HG03045 (cell line): ENCODE data around the gene M6PR.
A peak's percentile ranks its signal among the peaks of the same experiment; 100 is the strongest.
"Not testable (repeated sequence)": the region's sequence is repeated elsewhere in the genome, so short reads cannot be mapped to it uniquely, and the experiment has no call there.

ENCODE experiments used
- ATAC-seq: cut with Tn5 transposase; IDR thresholded peaks from one replicate; pipeline ENCODE4 v1.9.1; 2021; ENCODE audit warnings: mild to moderate bottlenecking, moderate library complexity; ENCODE audit not compliant: unreplicated experiment

The M6PR gene

GRCh38 chr12:8951744-8952143 lies 2.3 kb upstream of the M6PR start:
- no peak for ATAC-seq

DNA sequence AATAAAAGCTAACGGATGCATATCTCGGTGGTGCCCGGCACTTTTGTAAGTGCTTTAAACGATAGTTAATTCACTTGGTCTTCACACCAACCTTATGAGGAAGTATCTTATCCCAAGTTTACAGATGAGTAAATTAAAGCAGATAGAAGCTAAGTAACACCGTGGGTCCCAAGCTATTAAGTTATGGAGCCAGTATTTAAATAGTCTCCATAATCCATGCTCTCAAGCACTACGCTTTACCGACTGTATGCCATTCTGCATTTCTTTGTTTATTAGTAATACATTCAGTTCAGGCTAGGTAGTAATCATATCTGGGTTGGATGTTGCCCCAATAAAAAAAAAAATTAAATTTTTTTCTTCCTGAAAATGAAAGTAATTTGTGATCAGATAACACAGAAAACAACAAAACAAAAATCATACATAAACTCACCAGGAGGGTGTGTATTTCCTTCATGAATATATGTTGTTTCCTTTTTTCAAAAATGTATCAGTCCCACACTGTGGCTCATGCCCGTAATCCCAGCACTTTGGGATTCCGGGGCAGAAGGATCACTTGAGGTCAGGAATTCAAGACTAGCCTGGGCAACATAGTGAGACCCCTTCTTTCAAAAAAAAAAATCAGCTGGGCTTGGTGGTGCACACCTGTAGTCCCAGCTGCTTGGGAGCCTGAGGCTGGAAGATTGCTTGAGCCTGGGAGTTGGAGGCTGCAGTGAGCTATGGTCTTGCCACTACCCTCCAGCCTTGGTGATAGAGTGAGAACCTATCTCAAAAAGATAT lies 1.4 kb upstream of the M6PR start:
- ATAC-seq: no peak

DNA sequence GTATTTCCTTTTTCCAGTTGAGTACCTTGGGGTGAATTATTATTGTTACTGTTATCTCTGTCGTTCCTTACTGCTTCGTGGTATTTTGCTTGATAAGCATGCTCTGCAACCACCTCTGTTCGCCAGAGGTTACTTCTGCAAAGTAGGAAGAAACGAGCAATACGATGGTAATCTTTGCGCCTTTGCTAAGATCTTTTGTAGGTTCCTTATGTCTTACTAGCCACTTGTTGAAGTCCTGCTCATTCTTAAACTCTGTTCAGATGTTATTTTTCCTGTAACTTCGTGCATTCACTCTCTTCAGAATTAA lies 729 bp upstream of the M6PR start:
- ATAC-seq: peak; percentile 12

GRCh38 chr12:8948701-8949341 lies 624 bp downstream of the M6PR start:
- ATAC-seq: no peak

GRCh38 chr12:8947737-8948136 lies 1.7 kb downstream of the M6PR start:
- ATAC-seq: no peak

GRCh38 chr12:8946733-8947132 lies 2.7 kb downstream of the M6PR start:
- no peak for ATAC-seq

GRCh38 chr12:8943565-8944186 lies 5.8 kb downstream of the M6PR start:
- no peak for ATAC-seq

DNA sequence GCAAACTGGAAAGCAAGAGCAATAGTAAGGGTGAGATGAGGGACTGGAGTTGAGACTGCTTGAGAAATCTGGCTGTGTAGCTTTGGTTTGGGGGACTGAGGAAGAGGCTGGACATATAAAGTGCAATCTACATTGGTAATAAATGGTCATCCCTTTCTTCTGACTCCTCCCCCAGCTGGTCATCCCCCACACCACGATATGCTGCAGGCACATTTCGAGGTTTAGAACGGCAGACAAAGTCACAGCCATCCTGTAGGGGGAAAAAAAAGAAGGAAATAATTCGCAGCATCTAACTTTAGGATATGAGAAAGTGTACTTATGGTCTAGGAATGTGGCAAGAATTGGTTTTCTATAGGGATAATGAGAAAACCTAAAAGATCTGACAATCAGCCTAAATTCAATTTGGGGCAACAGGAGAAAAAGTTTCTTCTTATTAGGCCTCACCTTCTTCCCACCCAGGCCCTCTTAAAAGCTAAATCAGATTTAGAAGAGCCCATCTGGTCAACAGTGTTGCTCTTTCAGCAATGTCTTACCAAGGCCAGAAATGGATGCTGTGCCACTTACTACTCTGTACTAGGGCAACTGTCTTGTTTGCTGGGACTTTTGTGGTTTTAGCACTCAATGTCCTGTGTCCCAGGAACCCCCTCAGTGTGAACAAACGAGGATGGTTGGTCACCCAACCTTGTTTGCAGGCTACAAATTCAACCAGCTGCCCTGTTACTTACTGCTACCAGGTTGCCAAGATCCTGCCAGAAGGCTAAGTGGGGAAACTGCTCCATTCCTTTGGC lies 7.6 kb downstream of the M6PR start:
- ATAC-seq: no peak

DNA sequence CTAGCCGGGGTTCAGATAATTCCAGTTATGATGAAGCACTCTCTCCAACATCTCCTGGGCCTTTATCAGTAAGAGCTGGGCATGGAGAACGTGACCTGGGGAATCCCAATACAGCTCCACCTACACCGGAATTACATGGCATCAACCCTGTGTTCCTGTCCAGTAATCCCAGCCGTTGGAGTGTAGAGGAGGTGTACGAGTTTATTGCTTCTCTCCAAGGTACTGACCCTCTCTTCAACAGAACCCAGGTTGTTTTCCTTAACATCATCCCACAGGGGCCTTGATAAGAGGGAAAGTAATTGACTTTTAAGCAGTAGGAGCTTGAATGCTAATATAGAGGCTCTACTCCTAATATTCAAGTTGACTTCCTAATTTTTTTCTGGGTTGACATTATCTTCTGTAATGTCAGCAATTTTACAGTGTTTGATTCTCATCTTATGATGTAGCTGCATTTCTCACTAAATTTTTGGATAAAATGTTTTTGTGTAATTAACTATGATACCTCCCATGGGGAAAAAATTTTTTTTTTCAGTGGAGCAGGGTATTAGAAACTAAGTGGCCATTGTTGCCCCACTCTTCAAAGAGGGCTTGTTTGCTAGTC lies 11.5 kb downstream of the M6PR start:
- not testable (repeated sequence) for ATAC-seq

DNA sequence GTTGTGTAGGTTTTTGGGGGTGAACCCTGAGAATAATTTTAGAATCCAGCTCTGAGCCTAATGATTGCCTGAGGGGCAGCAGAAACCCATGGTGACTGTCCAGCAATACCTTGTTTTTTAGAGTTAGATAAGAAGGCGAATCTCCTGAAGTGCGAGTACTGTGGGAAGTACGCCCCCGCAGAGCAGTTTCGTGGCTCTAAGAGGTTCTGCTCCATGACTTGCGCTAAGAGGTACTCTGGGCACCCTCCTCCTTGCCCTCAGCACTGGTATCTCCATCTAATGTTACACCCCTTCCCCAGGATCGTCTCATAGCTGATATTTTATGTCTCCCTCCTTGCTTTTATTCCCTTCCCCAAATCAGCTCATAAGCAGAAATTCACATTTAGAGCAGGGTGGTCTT lies 12.7 kb downstream of the M6PR start:
- ATAC-seq: no peak

- not testable (repeated sequence) for ATAC-seq
Observed at GRCh38 chr12:8934080-8934479, 15.4 kb downstream of the M6PR start.

GRCh38 chr12:8932464-8932863 lies 17.0 kb downstream of the M6PR start:
- not testable (repeated sequence) for ATAC-seq

DNA sequence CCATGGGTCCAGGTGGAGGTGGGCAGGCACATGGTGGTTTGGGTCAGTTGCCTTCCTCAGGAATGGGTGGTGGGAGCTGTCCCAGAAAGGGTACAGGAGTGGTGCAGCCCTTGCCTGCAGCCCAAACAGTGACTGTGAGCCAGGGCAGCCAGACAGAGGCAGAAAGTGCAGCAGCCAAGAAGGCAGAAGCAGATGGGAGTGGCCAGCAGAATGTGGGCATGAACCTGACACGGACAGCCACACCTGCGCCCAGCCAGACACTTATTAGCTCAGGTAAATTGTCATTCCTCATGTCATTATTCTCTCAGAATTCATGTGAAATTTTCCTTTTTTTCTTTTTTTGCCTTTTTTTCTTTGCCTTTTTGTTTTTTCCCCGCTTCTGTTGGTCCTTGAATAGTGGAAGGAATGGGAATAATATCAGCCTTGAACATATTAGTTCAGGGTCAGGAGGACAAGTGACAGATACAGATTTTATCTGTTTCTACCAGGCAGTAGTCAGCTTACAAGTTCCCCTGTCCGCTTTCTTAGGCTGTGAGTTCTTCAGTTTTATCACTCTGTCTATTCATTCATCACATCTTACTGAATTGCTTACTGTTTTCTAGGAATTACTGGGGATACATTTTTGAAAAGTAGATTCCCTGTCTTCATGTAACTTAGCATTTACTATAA lies 18.7 kb downstream of the M6PR start:
- not testable (repeated sequence) for ATAC-seq

- no peak for ATAC-seq
Observed at GRCh38 chr12:8922544-8922943, 26.9 kb downstream of the M6PR start.

DNA sequence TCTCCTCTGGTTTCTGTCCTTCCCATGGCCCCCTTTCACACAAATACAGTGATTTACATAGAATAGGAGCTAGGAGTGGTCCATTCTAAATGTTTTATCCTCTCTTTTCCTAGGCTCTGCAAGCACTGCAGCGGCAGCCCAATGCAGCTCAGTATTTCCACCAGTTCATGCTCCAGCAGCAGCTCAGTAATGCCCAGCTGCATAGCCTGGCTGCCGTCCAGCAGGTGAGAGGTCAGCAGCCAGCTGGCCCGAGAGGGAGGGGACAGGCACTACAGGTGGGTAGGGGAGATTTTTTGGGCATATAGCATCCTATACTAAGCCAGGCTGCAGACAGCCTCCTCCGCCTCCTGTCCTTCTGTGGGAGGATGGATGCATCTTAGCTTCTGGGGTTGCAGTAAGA lies 29.8 kb downstream of the M6PR start:
- not testable (repeated sequence) for ATAC-seq

- ATAC-seq: no peak
Observed at GRCh38 chr12:8917751-8918150, 31.7 kb downstream of the M6PR start.

GRCh38 chr12:8917031-8917430 lies 32.4 kb downstream of the M6PR start:
- no peak for ATAC-seq

DNA sequence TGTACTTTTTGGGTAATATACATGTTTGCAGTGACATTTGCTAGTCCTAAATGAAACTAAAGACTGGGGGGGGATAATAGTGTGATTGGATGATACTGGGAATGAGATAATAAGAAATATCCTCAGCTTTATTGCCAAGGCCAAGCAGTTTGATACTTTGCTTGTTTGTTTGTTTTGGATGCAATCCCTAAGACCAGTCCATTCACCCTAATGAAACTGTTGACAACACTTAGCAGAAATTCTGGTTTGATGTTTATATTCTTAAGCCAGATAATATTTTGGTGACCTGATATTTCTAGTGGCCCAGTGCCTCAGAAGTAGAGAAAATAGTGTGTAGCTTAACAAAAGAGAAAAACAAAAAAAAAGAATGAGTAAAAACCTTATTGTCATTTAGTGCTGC lies 33.3 kb downstream of the M6PR start:
- no peak for ATAC-seq

- peak; percentile 80 for ATAC-seq
Observed at GRCh38 chr12:8914716-8915526, 34.5 kb downstream of the M6PR start.
